ENCODE results near the gene ADRA2C. TPM values are rescaled to one million over a fixed set of nuclear protein-coding genes. Genes with fewer than 3 reads are reported as not detected.

ADRA2C gene
- total and polyA plus RNA-seq, 12 donors: 2.8 to 8.8 (median 5.5) TPM

GRCh38 chr4:3779509-3779908, 13.3 kb downstream of the ADRA2C start:
- H3K27me3 ChIP-seq: peaks cover 0 to 71% (median 47%) of the 10 kb centered on the region in 7 donors
- TF ChIP-seq CTCF (IDR thresholded peaks at IDR 0.05): no peak
- H3K27ac ChIP-seq: no peak overlapping the region
- H3K4me1 ChIP-seq: no peaks in the 10 kb centered on the region
- intact Hi-C loops (cut with DNase I): no loop called here
- H3K36me3 ChIP-seq: no peaks in the 10 kb centered on the region
- WGBS, 2 donors: 64 to 68% methylated on average over 5 to 6 of the region's 6 CpGs
- DNase-seq: no peak
- peaks cover 0 to 7% (median 0%) of the 10 kb centered on the region in 11 donors for H3K9me3 ChIP-seq
- H3K4me3 ChIP-seq: no peak overlapping the region
- no peak for ATAC-seq

GRCh38 chr4:3780347-3781171, 14.4 kb downstream of the ADRA2C start:
- Histone ChIP-seq H3K27ac (no peak overlapping the region), H3K9me3 (peaks cover 0 to 7% (median 0%) of the 10 kb centered on the region in 11 donors), H3K4me3 (no peak overlapping the region), H3K36me3 (no peaks in the 10 kb centered on the region), H3K4me1 (no peaks in the 10 kb centered on the region), H3K27me3 (peaks cover 0 to 79% (median 43%) of the 10 kb centered on the region in 7 donors)
- no peak for DNase-seq
- no peak for TF ChIP-seq CTCF (IDR thresholded peaks at IDR 0.05)
- intact Hi-C loops (cut with DNase I): no loop called here
- 51 to 53% methylated on average over 21 of the region's 21 CpGs for WGBS, 2 donors
- ATAC-seq: no peak

GRCh38 chr4:3781193-3781886, 15.2 kb downstream of the ADRA2C start:
- DNase-seq: no peak
- WGBS, 2 donors: 88 to 91% methylated on average over 19 of the region's 19 CpGs
- no peak overlapping the region for H3K27ac ChIP-seq
- H3K36me3 ChIP-seq: no peaks in the 10 kb centered on the region
- no peaks in the 10 kb centered on the region for H3K4me1 ChIP-seq
- H3K4me3 ChIP-seq: no peak overlapping the region
- ATAC-seq: no peak
- H3K27me3 ChIP-seq: peaks cover 0 to 78% (median 43%) of the 10 kb centered on the region in 7 donors
- intact Hi-C loops (cut with DNase I): no loop called here
- H3K9me3 ChIP-seq: peaks cover 0 to 7% (median 0%) of the 10 kb centered on the region in 11 donors
- TF ChIP-seq CTCF (IDR thresholded peaks at IDR 0.05): no peak

GRCh38 chr4:3781997-3782930, 16.1 kb downstream of the ADRA2C start:
- ATAC-seq (no peak), DNase-seq (no peak)
- H3K9me3 ChIP-seq: peaks cover 0 to 7% (median 0%) of the 10 kb centered on the region in 11 donors
- H3K27me3 ChIP-seq: peaks cover 0 to 71% (median 43%) of the 10 kb centered on the region in 7 donors
- no peaks in the 10 kb centered on the region for H3K4me1 ChIP-seq
- TF ChIP-seq CTCF (IDR thresholded peaks at IDR 0.05): no peak
- H3K27ac ChIP-seq: no peak overlapping the region
- intact Hi-C loops (cut with DNase I): no loop called here
- no peak overlapping the region for H3K4me3 ChIP-seq
- 82% methylated on average over 25 of the region's 25 CpGs for WGBS, 2 donors
- no peaks in the 10 kb centered on the region for H3K36me3 ChIP-seq
